ENCODE results near the gene SKA1. TPM values are rescaled to one million over a fixed set of nuclear protein-coding genes. Genes with fewer than 3 reads are reported as not detected.

Gene SKA1
- total and polyA plus RNA-seq, 2 of the 4 experiments (the other 2 are of a cell fraction) = 5.8 to 5.9 TPM

DNA sequence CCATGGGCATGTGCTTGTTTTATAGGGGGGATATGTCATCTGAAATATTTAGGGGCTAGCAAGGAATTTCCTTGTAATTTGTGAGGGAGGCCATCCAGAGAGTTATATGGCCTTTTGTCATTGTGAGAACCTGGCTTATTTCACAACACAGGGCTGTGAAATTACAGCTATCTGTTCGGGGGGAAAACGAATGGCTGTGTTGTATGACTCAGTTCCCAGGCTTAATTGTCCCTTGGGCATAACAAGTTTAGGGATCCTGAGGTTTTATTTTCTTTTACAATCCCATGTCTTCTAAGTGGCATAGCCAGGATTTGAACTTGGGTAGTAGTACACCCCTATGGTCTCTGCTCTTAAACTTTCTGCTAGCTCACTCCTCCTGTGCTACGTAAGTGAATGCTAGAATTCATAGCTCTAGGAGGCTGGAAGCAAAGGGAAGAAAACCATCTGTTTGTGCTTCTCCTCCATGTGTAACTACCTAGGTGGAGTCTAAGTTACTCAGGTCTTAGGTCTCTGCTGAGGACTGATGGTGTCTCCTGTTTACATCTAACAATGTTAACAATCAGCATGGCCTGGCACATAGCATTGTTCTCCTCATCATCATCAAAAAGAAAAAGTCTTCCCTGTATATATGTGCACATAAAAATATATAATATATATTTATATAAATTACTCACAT, 53.8 kb downstream of the SKA1 start:
- dilution Hi-C loops (cut with HindIII; ENCODE audit: low sequenced_read_pairs, unreplicated experiment) = no loop called here
- ATAC-seq (ENCODE audit: low read depth) = no peak
- H2AFZ ChIP-seq (replicated peaks; ENCODE audit: low read length, poor library complexity) = no peak overlapping the region

More for the DNA sequence above, 53.8 kb downstream of the SKA1 start:
- no CpG with 5 or more reads among the region's 3 CpGs for WGBS, 2 experiments (ENCODE audit: extremely low coverage in 2 of 2, insufficient read length in 1 of 2)
- Histone ChIP-seq H3K23ac (ENCODE audit: low read depth, low read length) (no peak overlapping the region), H3K9ac (ENCODE audit: low read depth, low read length) (no peak overlapping the region), H4K20me1 (ENCODE audit: insufficient read depth, low read length) (no peaks in the 10 kb centered on the region), H3K14ac (replicated peaks; ENCODE audit: low read depth, low read length) (no peak overlapping the region), H3K79me1 (ENCODE audit: low read depth in 1 of 2, low read length in 2 of 2) (no peaks in the 10 kb centered on the region), H3K18ac (ENCODE audit: low read depth, low read length) (no peak overlapping the region), H2BK5ac (ENCODE audit: low read depth, low read length, poor library complexity, severe bottlenecking) (no peak overlapping the region), H3K4me1 (ENCODE audit: control insufficient read depth, insufficient read depth, low read length) (no peaks in the 10 kb centered on the region), H4K91ac (ENCODE audit: insufficient read depth, low read depth, low read length) (no peak overlapping the region), H3K4ac (ENCODE audit: low read depth, low read length) (no peak overlapping the region), H3K56ac (ENCODE audit: extremely low read depth, insufficient read depth, low read length) (no peak overlapping the region), H3K27me3 (ENCODE audit: control insufficient read depth, insufficient read depth, low read length) (peaks cover 3% of the 10 kb centered on the region; the same call in 1 of the 2 replicates), H3K4me2 (ENCODE audit: low read depth, low read length) (no peak overlapping the region), H2BK20ac (ENCODE audit: low read depth, low read length) (no peak overlapping the region), H4K8ac (ENCODE audit: low read depth in 2 of 2, low read length in 2 of 2) (no peak overlapping the region), H2AK9ac (replicated peaks; ENCODE audit: low read depth, low read length, poor library complexity) (no peak overlapping the region), H2AK5ac (ENCODE audit: low read depth, low read length) (no peak overlapping the region), H3K27ac (ENCODE audit: insufficient read depth, low read length) (no peak overlapping the region), H3K9me3 (ENCODE audit: control insufficient read depth, insufficient read depth, low read length) (peaks cover 4% of the 10 kb centered on the region; the same call in 1 of the 2 replicates), H3K36me3 (ENCODE audit: control insufficient read depth, insufficient read depth, low read length) (no peaks in the 10 kb centered on the region), H4K5ac (ENCODE audit: low read depth, low read length) (no peak overlapping the region), H3K4me3 (ENCODE audit: insufficient read depth, low read depth, low read length) (no peak overlapping the region), H3K9me1 (ENCODE audit: insufficient read depth, low read length) (no peaks in the 10 kb centered on the region), H2BK15ac (ENCODE audit: low read depth, low read length) (no peak overlapping the region), H2BK120ac (ENCODE audit: low read depth, low read length) (no peak overlapping the region)
- no peak for DNase-seq
- ChIA-PET POLR2A (ENCODE audit: unreplicated experiment) (no interaction called here), CTCF (interaction anchor here (0.7 to 1.7 kb wide), 5 partner anchors 12 to 71 kb away, joined by 3 to 5 read pairs (median 3); no protein-coding TSS in a partner anchor)
- no TSS peak for BruUV-seq (replicated peaks)
- in situ Hi-C loops (cut with MboI; ENCODE audit: low sequenced_read_pairs) (no loop called here), intact Hi-C loops (cut with micrococcal nuclease) (loop anchor here (2.0 kb wide), 1 partner anchor 210 kb away; no protein-coding TSS in a partner anchor)
- TF ChIP-seq CEBPB (IDR thresholded peaks at IDR 0.05; ENCODE audit: low read depth, low read length) (no peak), NFE2L2 (IDR thresholded peaks at IDR 0.05; ENCODE audit: low read depth, low read length) (no peak), MXI1 (IDR thresholded peaks at IDR 0.05; ENCODE audit: borderline replicate concordance, low read depth, low read length) (no peak), CHD1 (IDR thresholded peaks at IDR 0.05; ENCODE audit: low read depth, low read length) (no peak), USF2 (IDR thresholded peaks at IDR 0.05; ENCODE audit: low read depth, low read length) (no peak), RAD21 (IDR thresholded peaks at IDR 0.05; ENCODE audit: low read length) (no peak), FOS (IDR thresholded peaks at IDR 0.05; ENCODE audit: low read depth, low read length) (no peak)

Measured in IMR-90 (cell line).